Subcutaneous abdominal adipose tissue (tissue), 5 donors: ENCODE data around the gene KRTAP9-8.
"Not testable (repeated sequence)": the region's sequence is repeated elsewhere in the genome, so short reads cannot be mapped to it uniquely, and the experiment has no call there.

ENCODE experiments used
- H3K27ac ChIP-seq: one replicate; pipeline ENCODE4 v1.7.0; 2013; ENCODE audit warnings: low read depth, mild to moderate bottlenecking, inconsistent platforms, low read length, moderate library complexity
- H3K27me3 ChIP-seq, 5 donors: one replicate each; pipeline ENCODE4 v1.7.0; 2013; ENCODE audit warnings: low read length in 5 of 5, inconsistent platforms in 1 of 5; ENCODE audit not compliant: control insufficient read depth in 5 of 5, insufficient read depth in 4 of 5
- H3K36me3 ChIP-seq, 5 donors: one replicate each; pipeline ENCODE4 v1.7.0; 2013; ENCODE audit warnings: low read length in 5 of 5; ENCODE audit not compliant: control insufficient read depth in 5 of 5, insufficient read depth in 5 of 5
- H3K4me1 ChIP-seq, 5 donors: one replicate each; pipeline ENCODE4 v1.7.0; 2013; ENCODE audit warnings: low read length in 5 of 5, mild to moderate bottlenecking in 3 of 5, moderate library complexity in 1 of 5; ENCODE audit not compliant: control insufficient read depth in 5 of 5, insufficient read depth in 5 of 5
- H3K4me3 ChIP-seq, 5 donors: one replicate each; pipeline ENCODE4 v1.7.0; 2013; ENCODE audit warnings: low read length in 5 of 5, low read depth in 1 of 5
- H3K9ac ChIP-seq, 5 donors: one replicate each; pipeline ENCODE4 v1.7.0; 2013; ENCODE audit warnings: low read length in 5 of 5, mild to moderate bottlenecking in 4 of 5, moderate library complexity in 3 of 5
- H3K9me3 ChIP-seq, 5 donors: one replicate each; pipeline ENCODE4 v1.7.0; 2013; ENCODE audit warnings: low read length in 5 of 5; ENCODE audit not compliant: control insufficient read depth in 5 of 5
- donor health status: healthy.
- donor health status: healthy.
- donor health status: healthy.
- donor health status: healthy.
- donor health status: healthy.

Gene KRTAP9-8

GRCh38 chr17:41226598-41227095, 11.2 kb upstream of the KRTAP9-8 start, which contains the start of gene KRTAP9-2:
TSS of gene KRTAP9-2 (plus strand) at chr17:41226648. CDS start at chr17:41226655, 7 bp downstream.
- not testable (repeated sequence) for H3K9ac ChIP-seq, H3K4me1 ChIP-seq, H3K27ac ChIP-seq

GRCh38 chr17:41230094-41230493, 7.7 kb upstream of the KRTAP9-8 start:
- Histone ChIP-seq H3K27me3 (peaks cover 0 to 5% (median 0%) of the 10 kb centered on the region in 5 donors), H3K36me3 (no peaks in the 10 kb centered on the region), H3K27ac (no peak overlapping the region), H3K9me3 (no peaks in the 10 kb centered on the region), H3K4me1 (no peaks in the 10 kb centered on the region), H3K4me3 (no peak overlapping the region), H3K9ac (no peak overlapping the region)

More at GRCh38 chr17:41226598-41227095, 11.2 kb upstream of the KRTAP9-8 start, which contains the start of gene KRTAP9-2:
- not testable (repeated sequence) for H3K4me3 ChIP-seq, H3K36me3 ChIP-seq, H3K27me3 ChIP-seq, H3K9me3 ChIP-seq

- Histone ChIP-seq H3K4me3 (no peak overlapping the region), H3K9me3 (no peaks in the 10 kb centered on the region), H3K4me1 (no peaks in the 10 kb centered on the region), H3K27ac (no peak overlapping the region), H3K9ac (no peak overlapping the region), H3K27me3 (peaks cover 0 to 3% (median 0%) of the 10 kb centered on the region in 5 donors), H3K36me3 (no peaks in the 10 kb centered on the region)
These were observed 6.1 kb upstream of the KRTAP9-8 start for GRCh38 chr17:41231731-41232130.

GRCh38 chr17:41232399-41233105, 5.2 kb upstream of the KRTAP9-8 start, which contains the start of gene KRTAP9-3:
TSS of gene KRTAP9-3 (plus strand) at chr17:41232449. CDS start at chr17:41232502, 53 bp downstream.
- H3K36me3 ChIP-seq, H3K27ac ChIP-seq, H3K4me1 ChIP-seq, H3K27me3 ChIP-seq, H3K9ac ChIP-seq, H3K9me3 ChIP-seq, H3K4me3 ChIP-seq: not testable (repeated sequence)

- H3K9me3 ChIP-seq, H3K27ac ChIP-seq, H3K27me3 ChIP-seq, H3K4me1 ChIP-seq, H3K9ac ChIP-seq, H3K36me3 ChIP-seq, H3K4me3 ChIP-seq: not testable (repeated sequence)
These were observed 683 bp upstream of the KRTAP9-8 start for GRCh38 chr17:41237116-41237515.

GRCh38 chr17:41246995-41247787, 9.4 kb downstream of the KRTAP9-8 start:
- not testable (repeated sequence) for H3K4me3 ChIP-seq, H3K9ac ChIP-seq, H3K27me3 ChIP-seq, H3K9me3 ChIP-seq, H3K4me1 ChIP-seq, H3K36me3 ChIP-seq, H3K27ac ChIP-seq

- not testable (repeated sequence) for H3K27ac ChIP-seq, H3K9me3 ChIP-seq, H3K36me3 ChIP-seq, H3K27me3 ChIP-seq, H3K9ac ChIP-seq, H3K4me3 ChIP-seq, H3K4me1 ChIP-seq
These were observed 11.9 kb downstream of the KRTAP9-8 start, which contains the start of gene KRTAP9-4 for GRCh38 chr17:41249637-41250240. TSS of gene KRTAP9-4 (plus strand) at chr17:41249687. CDS start at chr17:41249721, 34 bp downstream.

- no peaks in the 10 kb centered on the region for H3K36me3 ChIP-seq
- H3K27ac ChIP-seq = no peak overlapping the region
- H3K27me3 ChIP-seq = peaks cover 0 to 11% (median 0%) of the 10 kb centered on the region in 5 donors
- no peak overlapping the region for H3K4me3 ChIP-seq
- no peaks in the 10 kb centered on the region for H3K4me1 ChIP-seq
- no peaks in the 10 kb centered on the region for H3K9me3 ChIP-seq
- no peak overlapping the region for H3K9ac ChIP-seq
These were observed 13.5 kb downstream of the KRTAP9-8 start for GRCh38 chr17:41251261-41251660.

- Histone ChIP-seq H3K9me3 (no peaks in the 10 kb centered on the region), H3K27ac (no peak overlapping the region), H3K4me3 (no peak overlapping the region), H3K4me1 (no peaks in the 10 kb centered on the region), H3K9ac (no peak overlapping the region), H3K27me3 (peaks cover 0 to 9% (median 0%) of the 10 kb centered on the region in 5 donors), H3K36me3 (no peaks in the 10 kb centered on the region)
These were observed 17.1 kb downstream of the KRTAP9-8 start for GRCh38 chr17:41254861-41255260.
